ENCODE data around the gene C2orf80. TPM values are rescaled to one million over a fixed set of nuclear protein-coding genes. Genes with fewer than 3 reads are reported as not detected.
"Not testable (repeated sequence)": the region's sequence is repeated elsewhere in the genome, so short reads cannot be mapped to it uniquely, and the experiment has no call there.

C2orf80 gene
- polyA plus RNA-seq, 3 donors, result 0.27 to 0.96 (median 0.32) TPM

GRCh38 chr2:208179028-208179609 lies 10.7 kb downstream of the C2orf80 start:
- DNase-seq, result no peak

- no peak for DNase-seq
These were observed 14.0 kb downstream of the C2orf80 start for GRCh38 chr2:208175840-208176153.

- peak; percentile 83 for DNase-seq
These were observed 14.6 kb downstream of the C2orf80 start for GRCh38 chr2:208175069-208175839.

GRCh38 chr2:208174144-208174543 lies 15.7 kb downstream of the C2orf80 start:
- no peak for DNase-seq

- DNase-seq, result no peak
These were observed 17.7 kb downstream of the C2orf80 start for GRCh38 chr2:208172125-208172524.

- DNase-seq, result no peak
These were observed 24.7 kb downstream of the C2orf80 start for GRCh38 chr2:208164951-208165755.

GRCh38 chr2:208163489-208163888 lies 26.3 kb downstream of the C2orf80 start, which contains the start of gene CRYGA:
TSS of gene CRYGA (minus strand) at chr2:208163589. CDS start at chr2:208163556, 33 bp downstream.
- no peak for DNase-seq

- no peak for DNase-seq
These were observed 33.4 kb downstream of the C2orf80 start for GRCh38 chr2:208156439-208156838.

- no peak for DNase-seq
These were observed 36.7 kb downstream of the C2orf80 start for GRCh38 chr2:208153156-208153555.

GRCh38 chr2:208150956-208151355 lies 38.9 kb downstream of the C2orf80 start:
- DNase-seq, result no peak

GRCh38 chr2:208150094-208150493 lies 39.7 kb downstream of the C2orf80 start:
- DNase-seq, result no peak

GRCh38 chr2:208148803-208149202 lies 41.0 kb downstream of the C2orf80 start:
- no peak for DNase-seq

GRCh38 chr2:208147759-208148158 lies 42.1 kb downstream of the C2orf80 start:
- DNase-seq, result no peak

- no peak for DNase-seq
These were observed 42.8 kb downstream of the C2orf80 start for GRCh38 chr2:208147008-208147407.

GRCh38 chr2:208146006-208146405 lies 43.8 kb downstream of the C2orf80 start, which contains the start of gene CRYGB:
TSS of gene CRYGB (minus strand) at chr2:208146158. CDS start at chr2:208146120, 38 bp downstream.
- no peak for DNase-seq

GRCh38 chr2:208142925-208143799 lies 46.7 kb downstream of the C2orf80 start:
- no peak for DNase-seq

GRCh38 chr2:208142240-208142924 lies 47.4 kb downstream of the C2orf80 start:
- DNase-seq, result no peak

GRCh38 chr2:208139447-208139846 lies 50.4 kb downstream of the C2orf80 start:
- no peak for DNase-seq

GRCh38 chr2:208138334-208138733 lies 51.5 kb downstream of the C2orf80 start:
- DNase-seq, result not testable (repeated sequence)

- DNase-seq, result no peak
These were observed 53.1 kb downstream of the C2orf80 start for GRCh38 chr2:208136716-208137094.
